SU-DHL-6 (cell line): ENCODE data around the gene KCNG1.

ENCODE experiments used
- H2AFZ ChIP-seq: fragments of 200-600 bp; sonication (generic); 2 replicates; pipeline ENCODE4 v1.6.1; 2014; ENCODE audit warnings: low read depth, mild to moderate bottlenecking, moderate library complexity, mixed read lengths, antibody characterized with exemption, low read length; ENCODE audit not compliant: severe bottlenecking
- H3F3A ChIP-seq: fragments of 200-600 bp; shearing (Covaris generic); 2 replicates; pipeline ENCODE4 v1.6.0; 2016; ENCODE audit warnings: antibody characterized with exemption, mild to moderate bottlenecking; ENCODE audit not compliant: insufficient read depth
- H3K27ac ChIP-seq: fragments of 200-600 bp; sonication (generic); 2 replicates; pipeline ENCODE4 v1.5.1; 2016; ENCODE audit warnings: low read depth, mild to moderate bottlenecking, low read length, moderate library complexity, mixed read lengths
- H3K27me3 ChIP-seq: fragments of 200-600 bp; sonication (generic), shearing (Covaris generic); 2 replicates; pipeline ENCODE4 v1.6.0; 2014; ENCODE audit warnings: mild to moderate bottlenecking, low read length
- H3K36me3 ChIP-seq: fragments of 200-600 bp; sonication (generic); 2 replicates; pipeline ENCODE4 v1.6.1; 2014; ENCODE audit warnings: mild to moderate bottlenecking, low read length, mixed read lengths
- H3K4me2 ChIP-seq: fragments of 300-600, 200-600 bp; shearing (Covaris generic), sonication (generic); 2 replicates; pipeline ENCODE4 v1.6.0; 2014; ENCODE audit warnings: low read length, low read depth, mild to moderate bottlenecking; ENCODE audit not compliant: poor library complexity, severe bottlenecking
- H3K4me3 ChIP-seq: fragments of 200-600 bp; sonication (generic); 2 replicates; pipeline ENCODE4 v1.5.1; 2014; ENCODE audit warnings: antibody characterized with exemption, low read length, mild to moderate bottlenecking, mixed read lengths; ENCODE audit not compliant: insufficient read depth, poor library complexity, severe bottlenecking
- H3K79me2 ChIP-seq: fragments of 200-600 bp; sonication (generic); 2 replicates; pipeline ENCODE4 v1.6.1; 2014; ENCODE audit warnings: mild to moderate bottlenecking, low read length, moderate library complexity; ENCODE audit not compliant: insufficient read depth
- H3K9ac ChIP-seq: fragments of 200-600 bp; sonication (generic); 2 replicates; pipeline ENCODE4 v1.7.0; 2014; ENCODE audit warnings: mild to moderate bottlenecking, low read length
- H3K9me2 ChIP-seq: fragments of 200-600 bp; sonication (generic); replicated peaks from 2 replicates; pipeline ENCODE4 v1.6.1; 2014; ENCODE audit warnings: low read length; ENCODE audit not compliant: insufficient read depth
- H3K9me3 ChIP-seq: fragments of 200-600 bp; sonication (generic); 2 replicates; pipeline ENCODE4 v1.6.1; 2014; ENCODE audit warnings: low read length, mixed read lengths; ENCODE audit not compliant: insufficient read depth
- H4K20me1 ChIP-seq: fragments of 200-600 bp; sonication (generic); 2 replicates; pipeline ENCODE4 v1.6.1; 2014; ENCODE audit warnings: low read depth, mild to moderate bottlenecking, antibody characterized with exemption, low read length, moderate library complexity, mixed read lengths
- CTCF ChIP-seq: fragments of 200-600 bp; sonication (generic); IDR thresholded peaks from one replicate; pipeline ENCODE4 v1.5.1; 2017; ENCODE audit warnings: antibody characterized with exemption, mild to moderate bottlenecking, low read length, moderate library complexity; ENCODE audit not compliant: insufficient read depth, poor library complexity, severe bottlenecking
- EZH2phosphoT487 ChIP-seq: fragments of 200-600 bp; sonication (generic), shearing (Covaris generic); conservative IDR thresholded peaks from 2 replicates; pipeline ENCODE4 v1.6.1; 2018; ENCODE audit warnings: mild to moderate bottlenecking, antibody characterized with exemption, low read length, moderate library complexity, mixed read lengths

The KCNG1 gene

GRCh38 chr20:51042657-51043247, 19.8 kb upstream of the KCNG1 start:
- H3K27ac ChIP-seq = no peak overlapping the region
- no peaks in the 10 kb centered on the region for H3K9me3 ChIP-seq
- H4K20me1 ChIP-seq = no peaks in the 10 kb centered on the region
- H3K36me3 ChIP-seq = no peaks in the 10 kb centered on the region
- H3K4me3 ChIP-seq = no peak overlapping the region
- TF ChIP-seq EZH2phosphoT487 (no peak), CTCF (no peak)
- H3K4me2 ChIP-seq = no peak overlapping the region
- no peaks in the 10 kb centered on the region for H3K27me3 ChIP-seq
- no peaks in the 10 kb centered on the region for H3F3A ChIP-seq
- H2AFZ ChIP-seq = no peak overlapping the region
- H3K9me2 ChIP-seq = no peaks in the 10 kb centered on the region
- no peak overlapping the region for H3K9ac ChIP-seq
- H3K79me2 ChIP-seq = no peaks in the 10 kb centered on the region

DNA sequence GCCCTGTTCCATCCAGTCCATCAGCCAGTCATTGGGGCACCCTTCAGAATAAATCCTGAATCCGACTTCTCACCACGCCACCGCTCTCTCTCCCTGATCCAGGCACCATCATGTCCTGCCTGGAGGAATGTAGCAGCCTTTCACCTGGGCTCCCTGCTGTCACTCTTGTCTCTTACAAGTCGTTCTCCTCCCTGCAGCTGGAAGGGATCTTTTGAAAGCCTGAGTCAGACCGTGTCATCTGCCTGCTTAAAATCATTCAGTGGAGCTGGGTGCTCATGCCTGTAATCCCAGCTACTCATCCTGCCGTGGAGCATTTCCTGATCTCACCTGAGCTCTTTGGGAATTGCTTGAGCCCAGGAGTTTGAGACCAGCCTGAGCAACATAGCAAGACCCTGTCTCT, 19.2 kb upstream of the KCNG1 start:
- TF ChIP-seq EZH2phosphoT487 (no peak), CTCF (no peak)
- H3K9me3 ChIP-seq = no peaks in the 10 kb centered on the region

GRCh38 chr20:51037532-51038115, 14.7 kb upstream of the KCNG1 start:
- H3K36me3 ChIP-seq = no peaks in the 10 kb centered on the region
- H3K4me2 ChIP-seq = no peak overlapping the region
- H3F3A ChIP-seq = no peaks in the 10 kb centered on the region
- H3K27me3 ChIP-seq = no peaks in the 10 kb centered on the region
- no peak overlapping the region for H3K9ac ChIP-seq
- H3K4me3 ChIP-seq = no peak overlapping the region
- no peaks in the 10 kb centered on the region for H3K79me2 ChIP-seq
- H3K27ac ChIP-seq = no peak overlapping the region
- no peak for TF ChIP-seq EZH2phosphoT487
- TF ChIP-seq CTCF = no peak
- no peaks in the 10 kb centered on the region for H3K9me3 ChIP-seq
- no peak overlapping the region for H2AFZ ChIP-seq
- no peaks in the 10 kb centered on the region for H3K9me2 ChIP-seq
- no peaks in the 10 kb centered on the region for H4K20me1 ChIP-seq

More for the DNA sequence above, 19.2 kb upstream of the KCNG1 start:
- no peaks in the 10 kb centered on the region for H3F3A ChIP-seq
- H3K9ac ChIP-seq = no peak overlapping the region
- no peaks in the 10 kb centered on the region for H4K20me1 ChIP-seq
- H3K27ac ChIP-seq = no peak overlapping the region
- H3K4me2 ChIP-seq = no peak overlapping the region
- no peak overlapping the region for H2AFZ ChIP-seq
- H3K4me3 ChIP-seq = no peak overlapping the region
- no peaks in the 10 kb centered on the region for H3K9me2 ChIP-seq
- no peaks in the 10 kb centered on the region for H3K27me3 ChIP-seq
- no peaks in the 10 kb centered on the region for H3K36me3 ChIP-seq
- H3K79me2 ChIP-seq = no peaks in the 10 kb centered on the region
